Measurements from ENCODE around the gene RGS16. TPM values are rescaled to one million over a fixed set of nuclear protein-coding genes. Genes with fewer than 3 reads are reported as not detected.

Gene RGS16
- total and polyA plus RNA-seq, 9 of the 15 experiments (the other 6 are each of a cell fraction or from before 2014, with no cell fraction given) = 0.07 to 0.55 (median 0.36) TPM

GRCh38 chr1:182604175-182605164, at the start of gene RGS16 (continued):
- TF ChIP-seq OTX1 (CRISPR knock-in tag; IDR thresholded peaks at IDR 0.05) (no peak), ZNF41 (CRISPR knock-in tag; conservative IDR thresholded peaks at IDR 0.05) (no peak), LCOR (CRISPR knock-in tag; IDR thresholded peaks at IDR 0.05) (0 out of 2 replicates have a peak, but pooled peaks have one; percentile 15), HNRNPL (IDR thresholded peaks at IDR 0.05; ENCODE audit: low read depth, low read length) (no peak), THRB (CRISPR knock-in tag; conservative IDR thresholded peaks at IDR 0.05) (no peak), POLR2G (IDR thresholded peaks at IDR 0.05; ENCODE audit: low read depth, low read length) (peak; percentile 70), CREM (IDR thresholded peaks at IDR 0.05; ENCODE audit: low read depth) (no peak), SETDB1 (IDR thresholded peaks at IDR 0.05; ENCODE audit: low read length) (no peak), TSC22D4 (tag; IDR thresholded peaks at IDR 0.05) (no peak), RUNX1 (IDR thresholded peaks at IDR 0.05; ENCODE audit: low read depth) (no peak), L3MBTL2 (IDR thresholded peaks at IDR 0.05) (peak; percentile 99), ZBTB8A (IDR thresholded peaks at IDR 0.05; ENCODE audit: partially characterized antibody) (no peak), KAT2B (IDR thresholded peaks at IDR 0.05; ENCODE audit: low read depth, low read length) (no peak), HNRNPLL (IDR thresholded peaks at IDR 0.05; ENCODE audit: low read depth, low read length, poor library complexity, severe bottlenecking) (no peak), DLX4 (CRISPR knock-in tag; IDR thresholded peaks at IDR 0.05) (no peak), HMGXB4 (CRISPR knock-in tag; IDR thresholded peaks at IDR 0.05) (no peak), RBFOX2 (IDR thresholded peaks at IDR 0.05; ENCODE audit: low read depth, low read length) (peak; percentile 57), FOXA1 (IDR thresholded peaks at IDR 0.05; ENCODE audit: borderline replicate concordance) (no peak), ZNF668 (CRISPR knock-in tag; IDR thresholded peaks at IDR 0.05) (no peak), HIVEP1 (CRISPR knock-in tag; IDR thresholded peaks at IDR 0.05) (no peak), ZKSCAN3 (CRISPR knock-in tag; IDR thresholded peaks at IDR 0.05) (no peak), USF1 (CRISPR knock-in tag; IDR thresholded peaks at IDR 0.05) (peak; percentile 59; the same call in 1 of the 2 replicates), PPARD (CRISPR knock-in tag; IDR thresholded peaks at IDR 0.05) (no peak), MEF2D (tag; conservative IDR thresholded peaks at IDR 0.05; ENCODE audit: low read depth) (no peak)

All from K562 (cell line).